Esophagus muscularis mucosa (tissue), 4 donors: Measurements from ENCODE around the gene MEIS1. TPM values are rescaled to one million over a fixed set of nuclear protein-coding genes. Genes with fewer than 3 reads are reported as not detected.
A peak's percentile ranks its signal among the peaks of the same experiment; 100 is the strongest.

Source experiments
- DNase-seq: peaks from one replicate; pipeline ENCODE4 v3.0.0-alpha.2; 2017; ENCODE audit errors: extremely low spot score
- H3K27ac ChIP-seq, 4 donors: fragments of 200-600 bp; sonication (generic); replicated peaks in 1 of 4; 1 replicate in 3 of 4; 2 replicates in 1 of 4; pipeline ENCODE4 v1.5.1; 2016 to 2019; ENCODE audit warnings: mild to moderate bottlenecking in 1 of 4
- H3K27me3 ChIP-seq, 4 donors: fragments of 200-600 bp; sonication (generic); one replicate each; pipeline versions ENCODE4 v1.5.1 to v1.6.0; 2016 to 2019
- H3K36me3 ChIP-seq, 4 donors: fragments of 200-600 bp; sonication (generic); one replicate each; pipeline ENCODE4 v1.5.1; 2016 to 2019
- H3K4me1 ChIP-seq, 4 donors: fragments of 200-600 bp; sonication (generic); one replicate each; pipeline ENCODE4 v1.5.1; 2016 to 2019
- H3K4me3 ChIP-seq, 4 donors: fragments of 200-600 bp; sonication (generic); 1 replicate in 2 of 4; 2 replicates in 2 of 4; pipeline ENCODE4 v1.5.1; 2016 to 2019; ENCODE audit warnings: mild to moderate bottlenecking in 4 of 4, moderate library complexity in 1 of 4
- H3K9me3 ChIP-seq, 4 donors: fragments of 200-600 bp; sonication (generic); 1 replicate in 3 of 4; 2 replicates in 1 of 4; pipeline ENCODE4 v1.5.1; 2016 to 2019
- EP300 ChIP-seq: sonication (generic); formaldehyde crosslinking; IDR thresholded peaks from one replicate; pipeline ENCODE4 v1.6.1; 2017; ENCODE audit warnings: antibody characterized with exemption
- POLR2A ChIP-seq: fragments of 450-650 bp; IDR thresholded peaks from one replicate; pipeline ENCODE4 v1.6.1; 2017; ENCODE audit warnings: antibody characterized with exemption, moderate library complexity, mild to moderate bottlenecking, low read depth
- POLR2AphosphoS5 ChIP-seq, 2 donors: sonication (generic); formaldehyde crosslinking; IDR thresholded peaks; one replicate each; pipeline ENCODE4 v1.6.1; 2017; ENCODE audit warnings: antibody characterized with exemption in 2 of 2
- WGBS: methylation state at CpG from one replicate; pipeline ENCODE4 v1.1.5; 2018; 5-methylcytosine and 5-hydroxymethylcytosine counted together
- intact Hi-C: fragments of 100-400 bp; cut with DNase I; formaldehyde crosslinking; loops from one replicate; pipeline ENCODE4 v1.15.1; 2023
- total RNA-seq, 4 donors: library from RNA; depleted of rRNA; stranded (reverse); fragments of >200 nt; gene quantifications; one replicate each; pipeline versions ENCODE4 v1.1.0 to v1.2.1, GENCODE V29; 2016
- TF ChIP-seq, protein P1 (sequence below), 3 experiments: fragments of 200-600 bp in 2 of 3; fragments of 450-650 bp in 1 of 3; sonication (generic) in 2 of 3; IDR thresholded peaks; one replicate each; pipeline ENCODE4 v1.5.1; 2017 to 2019; ENCODE audit warnings: antibody characterized with exemption in 3 of 3, mild to moderate bottlenecking in 2 of 3, moderate library complexity in 1 of 3

MEIS1 gene
- total RNA-seq, 4 donors from 2014 or later, result 89.8 to 166 (median 132) TPM

DNA sequence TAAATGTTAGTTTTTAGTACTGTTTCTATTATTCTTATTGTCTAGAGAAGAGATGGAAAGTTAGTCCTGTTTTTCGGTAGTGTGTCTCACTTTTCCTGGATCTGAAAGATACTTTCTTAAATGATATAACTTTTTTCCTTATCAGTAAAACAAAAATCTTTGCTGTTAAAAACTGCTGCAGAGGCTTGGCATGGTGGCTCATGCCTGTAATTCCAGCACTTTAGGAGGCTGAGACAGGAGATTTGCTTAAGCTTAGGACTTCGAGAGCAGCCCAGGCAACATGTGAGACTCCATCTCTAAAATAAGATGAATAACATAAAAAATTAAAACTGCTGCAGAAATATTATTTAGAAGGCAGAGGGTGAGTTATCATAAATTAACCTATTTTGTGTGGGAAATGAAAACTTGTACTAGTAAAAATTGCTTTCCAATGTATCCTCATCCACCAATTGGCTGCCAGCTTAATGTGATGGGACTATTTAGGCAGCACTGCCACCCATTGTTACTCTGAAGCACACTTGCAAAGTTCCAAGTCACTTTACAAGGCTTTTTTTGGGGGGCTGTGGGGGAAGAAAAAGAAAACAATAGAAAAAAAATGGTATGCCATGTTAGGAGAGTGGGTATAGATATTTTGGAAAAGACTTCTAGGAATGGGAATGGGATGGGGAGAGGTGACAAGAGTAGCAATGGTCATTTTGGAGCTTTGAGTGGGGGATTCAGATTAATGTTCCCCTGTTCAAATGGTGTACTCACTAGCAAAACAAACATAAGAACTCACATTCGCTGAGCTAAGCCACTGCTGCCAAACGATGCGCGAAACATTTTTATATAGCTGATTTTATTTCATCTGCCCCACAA, 62.7 kb downstream of the MEIS1 start:
- 87% methylated on average over 6 of the region's 6 CpGs for WGBS
- Histone ChIP-seq H3K36me3 (peaks cover 0 to 1% (median under 1%) of the 10 kb centered on the region in 4 donors), H3K27ac (peak overlapping the region in 2 of 4 donors; percentile 28 to 76), H3K9me3 (no peaks in the 10 kb centered on the region), H3K4me1 (peaks cover 42 to 100% (median 92%) of the 10 kb centered on the region in 4 donors), H3K27me3 (no peaks in the 10 kb centered on the region), H3K4me3 (no peak overlapping the region)
- TF ChIP-seq POLR2AphosphoS5 (IDR thresholded peaks at IDR 0.05) (no peak), EP300 (no peak), POLR2A (no peak)
- TF ChIP-seq, protein P1, sequence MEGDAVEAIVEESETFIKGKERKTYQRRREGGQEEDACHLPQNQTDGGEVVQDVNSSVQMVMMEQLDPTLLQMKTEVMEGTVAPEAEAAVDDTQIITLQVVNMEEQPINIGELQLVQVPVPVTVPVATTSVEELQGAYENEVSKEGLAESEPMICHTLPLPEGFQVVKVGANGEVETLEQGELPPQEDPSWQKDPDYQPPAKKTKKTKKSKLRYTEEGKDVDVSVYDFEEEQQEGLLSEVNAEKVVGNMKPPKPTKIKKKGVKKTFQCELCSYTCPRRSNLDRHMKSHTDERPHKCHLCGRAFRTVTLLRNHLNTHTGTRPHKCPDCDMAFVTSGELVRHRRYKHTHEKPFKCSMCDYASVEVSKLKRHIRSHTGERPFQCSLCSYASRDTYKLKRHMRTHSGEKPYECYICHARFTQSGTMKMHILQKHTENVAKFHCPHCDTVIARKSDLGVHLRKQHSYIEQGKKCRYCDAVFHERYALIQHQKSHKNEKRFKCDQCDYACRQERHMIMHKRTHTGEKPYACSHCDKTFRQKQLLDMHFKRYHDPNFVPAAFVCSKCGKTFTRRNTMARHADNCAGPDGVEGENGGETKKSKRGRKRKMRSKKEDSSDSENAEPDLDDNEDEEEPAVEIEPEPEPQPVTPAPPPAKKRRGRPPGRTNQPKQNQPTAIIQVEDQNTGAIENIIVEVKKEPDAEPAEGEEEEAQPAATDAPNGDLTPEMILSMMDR (IDR thresholded peaks at IDR 0.05), result no peak
- intact Hi-C loops, result no loop called here
- DNase-seq, result no peak

DNA sequence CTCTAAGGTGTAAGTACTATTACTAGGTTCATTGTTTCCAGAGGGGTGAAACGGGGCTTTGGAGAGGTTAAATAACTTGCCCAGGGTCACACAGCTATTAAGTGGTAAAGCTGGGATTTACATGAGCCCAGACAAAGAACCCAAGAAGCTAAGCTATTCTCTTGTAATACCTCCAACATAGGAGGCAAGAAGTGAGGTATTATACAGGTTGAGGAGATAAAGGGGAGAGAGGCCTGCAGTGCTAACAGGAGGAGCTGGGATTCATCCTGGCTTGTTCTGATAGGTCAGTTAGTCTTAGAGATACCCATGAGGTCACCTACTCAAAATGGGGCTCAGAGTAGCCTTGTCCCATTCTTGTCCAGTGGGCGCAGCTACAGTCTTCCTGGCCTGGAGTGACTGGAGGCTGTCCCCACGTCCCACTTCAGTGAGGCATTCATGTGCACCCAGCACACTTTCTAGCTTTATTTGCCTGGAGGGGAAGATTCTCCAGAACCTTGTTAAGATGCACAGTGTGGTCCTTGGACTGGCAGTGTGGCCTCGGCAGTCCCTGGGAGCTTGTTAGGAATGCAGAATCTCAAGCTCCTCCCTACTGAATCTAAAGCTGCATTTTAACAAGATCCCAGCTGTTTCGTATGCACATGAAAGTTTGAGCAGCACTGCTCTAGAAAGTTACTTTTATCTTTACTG, 63.5 kb downstream of the MEIS1 start:
- WGBS, result 64% methylated on average over 5 of the region's 5 CpGs
- no peak for DNase-seq
- no peak for TF ChIP-seq POLR2A
- H3K4me3 ChIP-seq, result no peak overlapping the region
- no peaks in the 10 kb centered on the region for H3K9me3 ChIP-seq
- H3K36me3 ChIP-seq, result peaks cover 0 to 3% (median 0%) of the 10 kb centered on the region in 4 donors
- peak overlapping the region in 1 of 4 donors; percentile 76 for H3K27ac ChIP-seq
- peaks cover 42 to 98% (median 92%) of the 10 kb centered on the region in 4 donors for H3K4me1 ChIP-seq
- intact Hi-C loops, result no loop called here
- no peaks in the 10 kb centered on the region for H3K27me3 ChIP-seq

DNA sequence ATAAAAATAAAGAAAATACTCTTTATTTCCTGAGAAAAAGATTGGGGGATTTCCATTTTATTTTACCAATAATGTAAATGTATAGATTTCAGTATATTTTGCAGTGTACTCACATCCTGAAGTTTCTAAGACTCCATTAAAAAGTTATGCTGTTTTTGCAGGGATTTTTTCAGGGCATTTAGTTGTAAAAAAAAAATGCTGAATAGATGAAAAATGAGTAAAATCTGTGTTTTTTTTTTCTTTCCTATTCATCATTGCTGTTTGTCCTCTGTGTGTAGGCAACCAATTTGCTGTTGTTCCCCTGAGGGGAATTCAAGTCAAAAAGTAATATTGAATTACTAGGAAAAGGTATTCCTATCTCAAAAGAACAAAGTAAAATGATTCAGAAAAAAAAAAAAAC, 66.3 kb downstream of the MEIS1 start:
- no peak for DNase-seq
- Histone ChIP-seq H3K27me3 (no peaks in the 10 kb centered on the region), H3K9me3 (no peaks in the 10 kb centered on the region), H3K4me3 (no peak overlapping the region), H3K36me3 (peaks cover 0 to 11% (median 6%) of the 10 kb centered on the region in 4 donors), H3K27ac (peak overlapping the region in 1 of 4 donors; percentile 18), H3K4me1 (peaks cover 20 to 97% (median 85%) of the 10 kb centered on the region in 4 donors)
- intact Hi-C loops, result no loop called here
- TF ChIP-seq, protein P1 (IDR thresholded peaks at IDR 0.05), result no peak
- no peak for TF ChIP-seq POLR2AphosphoS5 (IDR thresholded peaks at IDR 0.05)
- no peak for TF ChIP-seq POLR2A
- no peak for TF ChIP-seq EP300

DNA sequence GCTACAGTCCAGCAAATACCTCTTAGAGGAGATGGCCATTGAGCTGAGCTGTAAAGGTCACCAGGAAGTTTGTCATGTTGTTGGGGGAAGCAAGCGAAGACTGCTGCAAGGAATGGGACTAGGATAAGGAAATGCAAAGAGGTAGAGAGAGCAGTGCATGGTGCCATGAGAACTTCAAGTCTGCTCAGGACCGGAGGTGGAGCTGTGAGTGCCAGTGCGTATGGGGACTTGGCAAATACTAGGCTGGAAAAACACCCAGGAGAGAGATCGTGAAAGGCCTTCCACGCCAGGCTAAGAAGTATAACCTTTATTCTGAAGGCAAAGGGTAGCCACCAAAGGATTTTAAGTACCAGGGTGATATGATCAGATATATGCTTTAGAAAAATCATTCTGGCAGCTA, 71.3 kb downstream of the MEIS1 start:
- TF ChIP-seq EP300 (no peak), POLR2AphosphoS5 (IDR thresholded peaks at IDR 0.05) (no peak), POLR2A (no peak)
- TF ChIP-seq, protein P1 (IDR thresholded peaks at IDR 0.05), result no peak
- intact Hi-C loops, result no loop called here
- DNase-seq, result no peak
- no peaks in the 10 kb centered on the region for H3K27me3 ChIP-seq
- H3K4me3 ChIP-seq, result no peak overlapping the region
- peak overlapping the region; percentile 22 to 79 (median 66) for H3K27ac ChIP-seq
- H3K4me1 ChIP-seq, result peaks cover 31 to 96% (median 86%) of the 10 kb centered on the region in 4 donors
- no peaks in the 10 kb centered on the region for H3K9me3 ChIP-seq
- peaks cover 0 to 11% (median 6%) of the 10 kb centered on the region in 4 donors for H3K36me3 ChIP-seq
- WGBS, result 76% methylated on average over 5 of the region's 5 CpGs

DNA sequence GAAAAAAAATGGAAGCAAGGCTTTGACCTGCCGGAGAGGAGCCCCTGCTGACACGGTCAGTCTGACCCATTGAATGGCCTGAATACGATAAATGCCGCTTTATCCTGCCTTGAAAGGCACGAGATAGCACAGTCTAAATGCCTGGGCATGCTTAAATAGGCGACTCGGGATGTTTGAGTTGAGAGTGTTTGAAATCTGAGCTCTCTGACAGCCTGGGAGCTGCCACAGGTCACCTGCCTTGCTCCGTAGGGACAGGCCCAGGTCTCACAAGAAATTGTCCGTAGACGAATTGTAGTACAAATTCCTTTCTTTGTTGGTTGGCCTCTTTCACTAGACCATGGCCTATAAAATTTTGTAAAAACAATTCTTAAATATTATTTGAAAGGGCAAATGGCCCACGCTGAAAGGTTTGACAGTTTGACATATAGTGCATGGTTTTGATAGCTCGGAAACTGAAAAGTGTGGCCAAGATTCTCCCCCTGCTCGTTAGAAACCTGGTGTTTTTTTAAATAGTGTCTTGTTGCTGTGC, 72.8 kb downstream of the MEIS1 start:
- intact Hi-C loops, result no loop called here
- WGBS, result 47% methylated on average over 13 of the region's 13 CpGs
- peaks cover 31 to 96% (median 92%) of the 10 kb centered on the region in 4 donors for H3K4me1 ChIP-seq

More for the DNA sequence above, 72.8 kb downstream of the MEIS1 start:
- no peak for TF ChIP-seq EP300
- TF ChIP-seq POLR2A, result no peak
- TF ChIP-seq, protein P1 (IDR thresholded peaks at IDR 0.05), result no peak
- no peak for TF ChIP-seq POLR2AphosphoS5 (IDR thresholded peaks at IDR 0.05)
- no peak for DNase-seq
- no peaks in the 10 kb centered on the region for H3K27me3 ChIP-seq
- H3K4me3 ChIP-seq, result peak overlapping the region; percentile 17 to 26 (median 22)
- H3K9me3 ChIP-seq, result no peaks in the 10 kb centered on the region
- H3K27ac ChIP-seq, result peak overlapping the region; percentile 65 to 79 (median 70)
- peaks cover 0 to 10% (median 6%) of the 10 kb centered on the region in 4 donors for H3K36me3 ChIP-seq
